IPS DF 6.9 (cell line): ENCODE data around the gene ZCCHC7.
"Not testable (repeated sequence)": the region's sequence is repeated elsewhere in the genome, so short reads cannot be mapped to it uniquely, and the experiment has no call there.

Experiments
- DNase-seq: peaks from one replicate; pipeline ENCODE4 v3.0.0-alpha.2; 2013; ENCODE audit warnings: low read depth, low spot score
- H3K27ac ChIP-seq: one replicate; pipeline ENCODE4 v1.5.1; 2013; ENCODE audit warnings: low read length, control low read depth
- H3K27me3 ChIP-seq: 2 replicates; pipeline ENCODE4 v1.6.1; 2013; ENCODE audit warnings: mild to moderate bottlenecking, low read length; ENCODE audit not compliant: control insufficient read depth, insufficient read depth
- H3K36me3 ChIP-seq: 2 replicates; pipeline ENCODE4 v1.6.1; 2013; ENCODE audit warnings: low read length; ENCODE audit not compliant: control insufficient read depth, insufficient read depth
- H3K4me1 ChIP-seq: 2 replicates; pipeline ENCODE4 v1.6.1; 2013; ENCODE audit warnings: low read length; ENCODE audit not compliant: control insufficient read depth, insufficient read depth
- H3K4me3 ChIP-seq: 2 replicates; pipeline ENCODE4 v1.5.1; 2013; ENCODE audit warnings: mild to moderate bottlenecking, low read length
- H3K9me3 ChIP-seq: 2 replicates; pipeline ENCODE4 v1.6.1; 2013; ENCODE audit warnings: low read length, inconsistent platforms; ENCODE audit not compliant: control insufficient read depth, insufficient read depth
- WGBS: extraction: QIAGEN DNeasy Blood & Tissue Kit; methylation state at CpG from one replicate; pipeline ENCODE4 v1.1.7; 2013; ENCODE audit warnings: mixed read lengths, missing lambda C conversion rate; ENCODE audit not compliant: insufficient read length, insufficient coverage; 5-methylcytosine and 5-hydroxymethylcytosine counted together

Gene ZCCHC7

DNA sequence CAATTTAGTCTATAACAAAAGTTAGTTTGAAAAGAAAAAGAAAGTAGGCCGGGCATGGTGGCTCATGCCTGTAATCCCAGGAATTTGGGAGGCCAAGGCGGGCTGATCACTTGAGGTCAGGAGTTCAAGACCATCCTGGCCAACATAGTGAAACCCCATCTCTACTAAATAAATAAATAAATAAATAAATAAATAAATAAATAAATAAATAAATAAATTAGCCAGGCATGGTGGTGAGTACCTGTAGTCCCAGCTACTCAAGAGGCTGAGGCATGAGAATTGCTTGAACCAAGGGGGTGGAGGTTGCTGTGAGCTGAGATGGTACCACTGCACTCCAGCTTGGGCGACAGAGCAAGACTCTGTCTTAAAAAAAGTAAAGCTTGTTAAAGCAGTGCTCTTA, 277.6 kb downstream of the ZCCHC7 start:
- not testable (repeated sequence) for H3K27me3 ChIP-seq, H3K4me3 ChIP-seq, H3K4me1 ChIP-seq, DNase-seq, H3K27ac ChIP-seq, H3K36me3 ChIP-seq, H3K9me3 ChIP-seq
- WGBS: no CpG with 5 or more reads among the region's 3 CpGs

- Histone ChIP-seq H3K4me1 (no peaks in the 10 kb centered on the region), H3K36me3 (no peaks in the 10 kb centered on the region), H3K27ac (no peak overlapping the region)
Measured at GRCh38 chr9:37398464-37399025, 278.2 kb downstream of the ZCCHC7 start.

DNA sequence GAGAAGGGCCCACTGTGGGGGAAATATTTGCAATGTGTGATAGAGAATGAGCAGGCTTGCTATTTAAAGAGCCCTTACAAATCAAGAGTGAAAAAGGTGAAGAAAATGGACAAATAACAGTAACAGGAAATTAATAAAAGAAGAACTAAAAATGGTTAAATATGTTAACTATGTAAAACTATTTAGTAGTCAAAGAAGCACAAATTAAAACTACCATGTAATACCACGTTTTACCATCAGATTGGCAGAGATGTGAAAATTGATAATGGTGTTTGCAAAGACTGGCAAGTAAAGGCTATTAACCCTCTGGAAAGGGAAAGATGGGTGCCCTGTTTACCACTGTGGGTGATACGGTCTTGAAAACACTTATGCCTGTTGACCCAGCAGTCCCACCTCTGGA, 279.0 kb downstream of the ZCCHC7 start:
- WGBS: no CpG with 5 or more reads among the region's 2 CpGs
- H3K9me3 ChIP-seq: no peaks in the 10 kb centered on the region
- H3K36me3 ChIP-seq: no peaks in the 10 kb centered on the region
- H3K4me1 ChIP-seq: no peaks in the 10 kb centered on the region
- H3K27me3 ChIP-seq: no peaks in the 10 kb centered on the region
- H3K4me3 ChIP-seq: no peak overlapping the region
- DNase-seq: no peak
- H3K27ac ChIP-seq: no peak overlapping the region

More at GRCh38 chr9:37398464-37399025, 278.2 kb downstream of the ZCCHC7 start:
- no peak for DNase-seq
- H3K9me3 ChIP-seq: no peaks in the 10 kb centered on the region
- no peak overlapping the region for H3K4me3 ChIP-seq
- H3K27me3 ChIP-seq: no peaks in the 10 kb centered on the region
- WGBS: no CpG with 5 or more reads among the region's 7 CpGs

- Histone ChIP-seq H3K9me3 (no peaks in the 10 kb centered on the region), H3K27ac (no peak overlapping the region), H3K36me3 (no peaks in the 10 kb centered on the region), H3K4me1 (no peaks in the 10 kb centered on the region), H3K27me3 (no peaks in the 10 kb centered on the region), H3K4me3 (no peak overlapping the region)
- DNase-seq: no peak
- WGBS: no CpG with 5 or more reads among the region's 9 CpGs
Measured at GRCh38 chr9:37404590-37404989, 284.2 kb downstream of the ZCCHC7 start.

GRCh38 chr9:37405350-37405749, 285.0 kb downstream of the ZCCHC7 start:
- H3K27me3 ChIP-seq: no peaks in the 10 kb centered on the region
- WGBS: no CpG with 5 or more reads among the region's 3 CpGs
- no peak overlapping the region for H3K27ac ChIP-seq
- no peak overlapping the region for H3K4me3 ChIP-seq
- DNase-seq: no peak
- H3K9me3 ChIP-seq: no peaks in the 10 kb centered on the region
- H3K4me1 ChIP-seq: no peaks in the 10 kb centered on the region
- H3K36me3 ChIP-seq: no peaks in the 10 kb centered on the region

- WGBS: no CpG with 5 or more reads among the region's 10 CpGs
- Histone ChIP-seq H3K36me3 (no peaks in the 10 kb centered on the region), H3K4me1 (no peaks in the 10 kb centered on the region), H3K27me3 (no peaks in the 10 kb centered on the region), H3K9me3 (no peaks in the 10 kb centered on the region), H3K27ac (no peak overlapping the region), H3K4me3 (no peak overlapping the region)
- no peak for DNase-seq
Measured at GRCh38 chr9:37405764-37406380, 285.5 kb downstream of the ZCCHC7 start.

GRCh38 chr9:37406603-37407401, 286.4 kb downstream of the ZCCHC7 start:
- no peaks in the 10 kb centered on the region for H3K36me3 ChIP-seq
- H3K4me1 ChIP-seq: 0 out of 2 replicates have a peak, but pooled peaks cover 2% of the 10 kb centered on the region
- no peak for DNase-seq
- H3K4me3 ChIP-seq: no peak overlapping the region
- no peak overlapping the region for H3K27ac ChIP-seq
- H3K9me3 ChIP-seq: no peaks in the 10 kb centered on the region
- no CpG with 5 or more reads among the region's 11 CpGs for WGBS
- no peaks in the 10 kb centered on the region for H3K27me3 ChIP-seq

GRCh38 chr9:37407468-37407867, 287.1 kb downstream of the ZCCHC7 start:
- Histone ChIP-seq H3K27ac (no peak overlapping the region), H3K4me3 (no peak overlapping the region), H3K4me1 (peaks cover 3% of the 10 kb centered on the region; the same call in 1 of the 2 replicates)

More at GRCh38 chr9:37407468-37407867, 287.1 kb downstream of the ZCCHC7 start:
- WGBS: no CpG with 5 or more reads among the region's 2 CpGs
- Histone ChIP-seq H3K27me3 (no peaks in the 10 kb centered on the region), H3K36me3 (no peaks in the 10 kb centered on the region), H3K9me3 (no peaks in the 10 kb centered on the region)
- DNase-seq: no peak
